Small intestine (tissue), 7 donors: ENCODE results near the gene GSE1. TPM values are rescaled to one million over a fixed set of nuclear protein-coding genes. Genes with fewer than 3 reads are reported as not detected.

Experiments used
- DNase-seq, 2 donors: peaks; one replicate each; pipeline versions ENCODE4 v3.0.0 to v3.0.0-alpha.2; 2013
- FAIRE-seq: peaks from 2 replicates; lab custom pipeline; 2012; peaks lifted over from hg19 to GRCh38; lab: Jason Lieb, UNC
- H3K27ac ChIP-seq, 3 donors: one replicate each; pipeline ENCODE4 v1.5.1; 2013; ENCODE audit warnings: low read length in 2 of 3, mild to moderate bottlenecking in 2 of 3, control low read depth in 1 of 3, inconsistent platforms in 1 of 3, low read depth in 1 of 3, moderate library complexity in 1 of 3
- H3K27me3 ChIP-seq, 3 donors: one replicate each; pipeline ENCODE4 v1.6.1; 2013; ENCODE audit warnings: low read length in 3 of 3, inconsistent platforms in 1 of 3; ENCODE audit not compliant: control insufficient read depth in 3 of 3, insufficient read depth in 3 of 3
- H3K36me3 ChIP-seq, 3 donors: one replicate each; pipeline ENCODE4 v1.6.1; 2013; ENCODE audit warnings: low read length in 3 of 3, inconsistent platforms in 1 of 3, low read depth in 1 of 3, mild to moderate bottlenecking in 1 of 3, moderate library complexity in 1 of 3; ENCODE audit not compliant: control insufficient read depth in 3 of 3, insufficient read depth in 2 of 3
- H3K4me1 ChIP-seq, 3 donors: one replicate each; pipeline ENCODE4 v1.6.1; 2013; ENCODE audit warnings: low read length in 2 of 3, inconsistent platforms in 1 of 3, low read depth in 1 of 3, mild to moderate bottlenecking in 1 of 3, moderate library complexity in 1 of 3; ENCODE audit not compliant: control insufficient read depth in 3 of 3, insufficient read depth in 2 of 3
- H3K4me3 ChIP-seq, 3 donors: one replicate each; pipeline ENCODE4 v1.5.1; 2013; ENCODE audit warnings: low read length in 3 of 3, control low read depth in 1 of 3, inconsistent platforms in 1 of 3, low read depth in 1 of 3, mild to moderate bottlenecking in 1 of 3, moderate library complexity in 1 of 3
- H3K9me3 ChIP-seq, 2 donors: one replicate each; pipeline ENCODE4 v1.6.1; 2013; ENCODE audit warnings: low read depth in 1 of 2, low read length in 1 of 2; ENCODE audit not compliant: control insufficient read depth in 2 of 2, insufficient read depth in 1 of 2
- WGBS, 3 donors: extraction: QIAGEN DNeasy Blood & Tissue Kit; methylation state at CpG; one replicate each; pipeline ENCODE4 v1.1.7; 2013; 5-methylcytosine and 5-hydroxymethylcytosine counted together
- polyA plus RNA-seq, 4 donors: library from polyadenylated mRNA; stranded (reverse) in 3 of 4; unstranded in 1 of 4; fragments of 200-250 nt in 3 of 4; fragments of 120-200 nt in 1 of 4; gene quantifications; one replicate each; pipeline versions ENCODE4 v1.2.1 to v1.2.3, GENCODE V29; 2013
- donor health status: healthy with polysubstance abuse.
- donor health status: control.
- donor health status: control.
- donor health status: Bipolar disorder and iron deficiency.
- donor health status: healthy.

The GSE1 gene
- polyA plus RNA-seq, 4 donors, result 9.2 to 96.1 (median 17.7) TPM

DNA sequence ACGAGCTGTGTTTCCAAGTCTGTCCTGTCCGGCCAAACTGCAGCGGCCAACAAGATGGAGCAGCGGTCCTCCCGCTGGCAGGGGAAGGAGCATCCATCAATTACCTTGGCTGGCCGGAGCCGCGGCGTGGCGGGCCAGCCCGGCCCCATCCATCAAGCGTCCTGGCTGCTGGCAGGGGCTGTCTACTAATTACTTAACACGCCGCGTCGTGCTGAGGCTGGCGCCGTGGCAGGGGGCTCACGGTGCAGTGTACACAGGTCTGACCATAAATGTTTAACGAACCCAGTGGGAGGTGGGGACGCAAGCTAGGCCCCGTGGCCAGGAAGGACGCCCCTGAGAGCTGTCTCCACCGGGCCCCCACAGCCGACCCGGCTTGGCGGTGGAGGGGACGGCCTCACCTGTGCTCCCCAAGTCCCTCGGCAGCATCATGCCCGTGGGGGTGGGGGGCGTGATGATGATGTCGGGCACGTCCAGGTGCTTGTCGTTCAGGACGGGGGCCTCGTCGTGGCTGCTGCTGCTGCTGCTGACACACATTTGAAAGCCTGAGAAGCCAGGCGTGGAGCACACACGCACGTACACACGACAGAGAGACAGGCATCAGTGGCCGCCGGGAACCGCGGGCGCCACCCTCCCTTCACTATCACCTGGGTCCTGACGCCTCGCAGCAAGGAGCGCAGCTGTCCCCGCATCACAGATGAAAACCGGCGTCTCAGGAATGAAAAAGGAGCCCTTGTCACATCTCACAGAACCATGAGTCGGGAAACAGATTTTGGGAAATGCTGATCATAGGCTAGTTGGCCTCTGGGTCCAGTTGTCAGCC is 96.9 kb downstream of the GSE1 start:
- no peak overlapping the region for H3K4me3 ChIP-seq
- no peak for FAIRE-seq
- peaks cover 0 to 14% of the 10 kb centered on the region in 2 donors for H3K9me3 ChIP-seq
- 79 to 90% (median 85%) methylated on average over 53 of the region's 53 CpGs for WGBS, 3 donors
- H3K27me3 ChIP-seq, result peaks cover 0 to 14% (median 0%) of the 10 kb centered on the region in 3 donors
- no peaks in the 10 kb centered on the region for H3K4me1 ChIP-seq
- peaks cover 0 to 2% (median 0%) of the 10 kb centered on the region in 3 donors for H3K36me3 ChIP-seq
- H3K27ac ChIP-seq, result no peak overlapping the region
- no peak for DNase-seq

DNA sequence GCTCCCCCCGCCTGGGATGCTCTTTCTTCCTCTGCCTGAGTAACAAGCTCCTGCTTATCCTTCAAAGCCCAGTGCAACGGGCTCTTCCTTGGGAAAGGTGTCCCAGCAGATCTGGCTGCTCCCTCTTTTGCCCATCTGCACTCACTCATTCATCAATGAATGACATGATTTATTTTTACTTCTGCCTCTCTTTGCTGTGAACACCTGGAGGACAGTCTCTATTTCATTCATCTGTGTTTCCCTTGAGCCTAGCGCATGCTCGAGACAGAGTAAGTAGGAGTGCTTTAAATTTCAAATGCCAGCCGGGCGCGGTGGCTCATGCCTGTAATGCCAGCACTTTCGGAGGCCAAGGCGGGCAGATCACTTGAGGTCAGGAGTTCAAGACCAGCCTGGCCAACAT is 97.6 kb downstream of the GSE1 start:
- Histone ChIP-seq H3K9me3 (peaks cover 0 to 14% of the 10 kb centered on the region in 2 donors), H3K27ac (no peak overlapping the region), H3K4me1 (no peaks in the 10 kb centered on the region), H3K27me3 (peaks cover 0 to 21% (median 0%) of the 10 kb centered on the region in 3 donors), H3K4me3 (no peak overlapping the region), H3K36me3 (peaks cover 0 to 2% (median 0%) of the 10 kb centered on the region in 3 donors)
- WGBS, 3 donors, result 92 to 93% (median 93%) methylated on average over 9 of the region's 9 CpGs
- FAIRE-seq, result no peak
- no peak for DNase-seq

- Histone ChIP-seq H3K4me1 (no peaks in the 10 kb centered on the region), H3K27ac (no peak overlapping the region), H3K36me3 (peaks cover 0 to 2% (median 0%) of the 10 kb centered on the region in 3 donors), H3K4me3 (no peak overlapping the region), H3K27me3 (peaks cover 0 to 29% (median 0%) of the 10 kb centered on the region in 3 donors), H3K9me3 (peaks cover 0 to 14% of the 10 kb centered on the region in 2 donors)
- no peak for DNase-seq
- no peak for FAIRE-seq
- WGBS, 3 donors, result 73 to 86% (median 76%) methylated on average over 6 of the region's 6 CpGs
Measured at GRCh38 chr16:85711982-85712587, 99.0 kb downstream of the GSE1 start.

- no peak overlapping the region for H3K4me3 ChIP-seq
- H3K4me1 ChIP-seq, result peaks cover 0 to 4% (median 0%) of the 10 kb centered on the region in 3 donors
- H3K27ac ChIP-seq, result no peak overlapping the region
- WGBS, 3 donors, result 15 to 46% (median 28%) methylated on average over 9 of the region's 9 CpGs
- H3K9me3 ChIP-seq, result peaks cover 0 to 14% of the 10 kb centered on the region in 2 donors
- DNase-seq, result peak in 1 of 2 donors; percentile 40
- peaks cover 0 to 2% (median 0%) of the 10 kb centered on the region in 3 donors for H3K36me3 ChIP-seq
- peaks cover 0 to 29% (median 0%) of the 10 kb centered on the region in 3 donors for H3K27me3 ChIP-seq
- FAIRE-seq, result no peak
Measured at GRCh38 chr16:85712801-85713200, 99.7 kb downstream of the GSE1 start.

- Histone ChIP-seq H3K27ac (no peak overlapping the region), H3K4me3 (no peak overlapping the region), H3K9me3 (peaks cover 0 to 14% of the 10 kb centered on the region in 2 donors), H3K36me3 (no peaks in the 10 kb centered on the region), H3K4me1 (peaks cover 0 to 11% (median 2%) of the 10 kb centered on the region in 3 donors), H3K27me3 (peaks cover 0 to 21% (median 0%) of the 10 kb centered on the region in 3 donors)
- FAIRE-seq (no peak), DNase-seq (no peak)
- WGBS, 3 donors, result 47 to 68% (median 62%) methylated on average over 21 to 22 of the region's 22 CpGs
Measured at GRCh38 chr16:85715169-85716021, 102.3 kb downstream of the GSE1 start.

- peaks cover 0 to 11% (median 2%) of the 10 kb centered on the region in 3 donors for H3K4me1 ChIP-seq
- no peak overlapping the region for H3K27ac ChIP-seq
- 32 to 68% (median 52%) methylated on average over 9 of the region's 9 CpGs for WGBS, 3 donors
- H3K4me3 ChIP-seq, result no peak overlapping the region
- peaks cover 0 to 2% (median 0%) of the 10 kb centered on the region in 3 donors for H3K36me3 ChIP-seq
- DNase-seq (no peak), FAIRE-seq (no peak)
- H3K9me3 ChIP-seq, result peaks cover 0 to 14% of the 10 kb centered on the region in 2 donors
- peaks cover 0 to 15% (median 0%) of the 10 kb centered on the region in 3 donors for H3K27me3 ChIP-seq
Measured at GRCh38 chr16:85716022-85716679, 103.0 kb downstream of the GSE1 start.

GRCh38 chr16:85716680-85717038 is 103.5 kb downstream of the GSE1 start:
- Histone ChIP-seq H3K27ac (no peak overlapping the region), H3K27me3 (peaks cover 0 to 15% (median 0%) of the 10 kb centered on the region in 3 donors), H3K9me3 (peaks cover 0 to 12% of the 10 kb centered on the region in 2 donors), H3K4me3 (no peak overlapping the region), H3K4me1 (peaks cover 0 to 11% (median 2%) of the 10 kb centered on the region in 3 donors), H3K36me3 (peaks cover 0 to 3% (median 0%) of the 10 kb centered on the region in 3 donors)
- FAIRE-seq (no peak), DNase-seq (no peak)
- WGBS, 3 donors, result 42 to 59% (median 58%) methylated on average over 3 of the region's 3 CpGs
